OCI-LY1 (cell line): ENCODE data around the gene CD248.

Experiments
- EZH2 ChIP-seq: fragments of 200-600 bp; sonication (generic), shearing (Covaris generic); IDR thresholded peaks from 2 replicates; pipeline ENCODE4 v1.8.0; 2017; ENCODE audit warnings: borderline replicate concordance, mixed run types, mild to moderate bottlenecking, antibody characterized with exemption, low read length, moderate library complexity, mixed read lengths
- TF ChIP-seq, protein P1 (sequence below): fragments of 200-600 bp; sonication (generic), shearing (Covaris generic); IDR thresholded peaks from 2 replicates; pipeline ENCODE4 v1.5.1; 2017; ENCODE audit warnings: mild to moderate bottlenecking, antibody characterized with exemption, low read length, moderate library complexity, mixed read lengths

DNA sequence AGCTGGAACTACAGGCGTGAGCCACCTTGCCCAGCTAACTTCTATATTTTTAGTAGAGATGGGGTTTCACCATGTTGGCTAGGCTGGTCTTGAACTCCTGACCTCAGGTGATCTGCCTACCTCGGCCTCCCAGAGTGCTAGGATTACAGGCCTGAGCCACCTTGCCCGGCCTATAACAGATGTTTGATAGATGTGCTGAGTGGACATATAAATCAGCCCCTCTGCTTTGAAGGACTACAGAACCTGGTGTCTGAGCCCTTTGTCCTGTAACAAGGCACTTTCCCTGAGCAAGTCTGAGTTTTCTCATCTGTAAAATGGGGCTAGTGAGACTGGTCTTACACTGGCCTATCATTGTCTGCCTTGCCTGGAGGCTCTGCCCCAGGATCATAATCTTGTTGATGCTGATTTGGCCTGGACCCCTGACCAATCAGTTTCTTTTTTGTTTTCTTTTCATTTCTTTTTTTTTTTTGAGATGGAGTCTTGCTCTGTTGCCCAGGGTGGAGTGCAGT is 12.4 kb upstream of the CD248 start:
- TF ChIP-seq, protein P1, sequence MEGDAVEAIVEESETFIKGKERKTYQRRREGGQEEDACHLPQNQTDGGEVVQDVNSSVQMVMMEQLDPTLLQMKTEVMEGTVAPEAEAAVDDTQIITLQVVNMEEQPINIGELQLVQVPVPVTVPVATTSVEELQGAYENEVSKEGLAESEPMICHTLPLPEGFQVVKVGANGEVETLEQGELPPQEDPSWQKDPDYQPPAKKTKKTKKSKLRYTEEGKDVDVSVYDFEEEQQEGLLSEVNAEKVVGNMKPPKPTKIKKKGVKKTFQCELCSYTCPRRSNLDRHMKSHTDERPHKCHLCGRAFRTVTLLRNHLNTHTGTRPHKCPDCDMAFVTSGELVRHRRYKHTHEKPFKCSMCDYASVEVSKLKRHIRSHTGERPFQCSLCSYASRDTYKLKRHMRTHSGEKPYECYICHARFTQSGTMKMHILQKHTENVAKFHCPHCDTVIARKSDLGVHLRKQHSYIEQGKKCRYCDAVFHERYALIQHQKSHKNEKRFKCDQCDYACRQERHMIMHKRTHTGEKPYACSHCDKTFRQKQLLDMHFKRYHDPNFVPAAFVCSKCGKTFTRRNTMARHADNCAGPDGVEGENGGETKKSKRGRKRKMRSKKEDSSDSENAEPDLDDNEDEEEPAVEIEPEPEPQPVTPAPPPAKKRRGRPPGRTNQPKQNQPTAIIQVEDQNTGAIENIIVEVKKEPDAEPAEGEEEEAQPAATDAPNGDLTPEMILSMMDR = no peak
- no peak for TF ChIP-seq EZH2
